Left colon (tissue), 2 donors: ENCODE results near the gene EPHB2. TPM values are rescaled to one million over a fixed set of nuclear protein-coding genes. Genes with fewer than 3 reads are reported as not detected.
A peak's percentile ranks its signal among the peaks of the same experiment; 100 is the strongest.
"Not testable (repeated sequence)": the region's sequence is repeated elsewhere in the genome, so short reads cannot be mapped to it uniquely, and the experiment has no call there.

ENCODE experiments used
- ATAC-seq: fragments of 200-7000 bp; cut with Tn5 transposase; one replicate; pipeline ENCODE4 v1.9.1; 2020; ENCODE audit warnings: mild to moderate bottlenecking, moderate library complexity
- DNase-seq, 2 donors: peaks; one replicate each; pipeline ENCODE4 v3.0.0-alpha.2; 2020
- intact Hi-C, 2 donors: fragments of 100-400 bp; cut with DNase I in 1 of 2; cut with micrococcal nuclease in 1 of 2; formaldehyde crosslinking; loops; one replicate each; pipeline versions ENCODE4 v1.11.2 to v1.14.0; 2022; cut with DNase I, micrococcal nuclease
- long read RNA-seq: library from polyadenylated mRNA; unstranded; transcript quantifications from one replicate; pipeline ENCODE4 v2.0.0, GENCODE V29; 2021
- total RNA-seq, 2 donors: library from RNA; stranded (reverse); fragmentation: NEBNext Ultra II Directional; extraction: Animal tissue kit (Norgen Biotek cat#: 25700); gene quantifications; one replicate each; pipeline ENCODE4 v1.2.1, GENCODE V29; 2021
- donor health status: DM: no; HTN: no; CAD: no.
- donor health status: DM: yes; HTN: yes; CAD: no.

EPHB2 gene
- total RNA-seq: 10 to 100 TPM; 43.3 to 72.8 TPM
- long read RNA-seq, partial matches to known transcripts: 38 of 53 reads
- long read RNA-seq, other reads (novel, unspliced or antisense): 11 of 53 reads

GRCh38 chr1:22710701-22711049, at the start of gene EPHB2:
EPHB2 (plus strand) TSS chr1:22710839; CDS start chr1:22710983, 144 bp downstream.
- DNase-seq (peak in 1 of 2 donors; percentile 67), ATAC-seq (peak; percentile 48)
- intact Hi-C loops: no loop called here

- no peak for ATAC-seq
- intact Hi-C loops: no loop called here
- no peak for DNase-seq
Measured at GRCh38 chr1:22661880-22662279, 48.8 kb upstream of the EPHB2 start.

GRCh38 chr1:22662318-22662717, 48.3 kb upstream of the EPHB2 start:
- ATAC-seq: peak; percentile 60
- DNase-seq: no peak
- intact Hi-C loops: no loop called here

- DNase-seq (no peak), ATAC-seq (no peak)
- intact Hi-C loops: no loop called here
Measured at GRCh38 chr1:22662986-22663408, 47.6 kb upstream of the EPHB2 start.

- DNase-seq: peak in 1 of 2 donors; percentile 65
- intact Hi-C loops: no loop called here
- peak; percentile 83 for ATAC-seq
Measured at GRCh38 chr1:22665752-22666151, 44.9 kb upstream of the EPHB2 start.

- ATAC-seq: no peak
- intact Hi-C loops: no loop called here
- no peak for DNase-seq
Measured at GRCh38 chr1:22666412-22666811, 44.2 kb upstream of the EPHB2 start.

- intact Hi-C loops, ATAC-seq: not testable (repeated sequence)
Measured at GRCh38 chr1:22668840-22669239, 41.8 kb upstream of the EPHB2 start.

GRCh38 chr1:22670352-22670975, 40.2 kb upstream of the EPHB2 start:
- DNase-seq (no peak), ATAC-seq (no peak)
- intact Hi-C loops: no loop called here

More at GRCh38 chr1:22668840-22669239, 41.8 kb upstream of the EPHB2 start:
- DNase-seq: not testable (repeated sequence)

- no peak for ATAC-seq
- DNase-seq: no peak
- intact Hi-C loops: no loop called here
Measured at GRCh38 chr1:22671999-22672398, 38.6 kb upstream of the EPHB2 start.

GRCh38 chr1:22673486-22674409, 36.9 kb upstream of the EPHB2 start:
- intact Hi-C loops: no loop called here
- ATAC-seq (peak; percentile 70), DNase-seq (peak in 1 of 2 donors; percentile 89)

GRCh38 chr1:22674410-22674749, 36.3 kb upstream of the EPHB2 start:
- DNase-seq (no peak), ATAC-seq (no peak)
- intact Hi-C loops: no loop called here

GRCh38 chr1:22676151-22676550, 34.5 kb upstream of the EPHB2 start:
- DNase-seq, intact Hi-C loops, ATAC-seq: not testable (repeated sequence)

GRCh38 chr1:22676916-22677583, 33.6 kb upstream of the EPHB2 start:
- peak; percentile 52 for ATAC-seq
- intact Hi-C loops: no loop called here

GRCh38 chr1:22677931-22678896, 32.4 kb upstream of the EPHB2 start:
- intact Hi-C loops: no loop called here
- ATAC-seq (no peak), DNase-seq (no peak)

More at GRCh38 chr1:22676916-22677583, 33.6 kb upstream of the EPHB2 start:
- peak in 1 of 2 donors; percentile 31 for DNase-seq

GRCh38 chr1:22680726-22681125, 29.9 kb upstream of the EPHB2 start:
- DNase-seq: peak; percentile 64 to 79
- intact Hi-C loops: no loop called here
- ATAC-seq: peak; percentile 85

GRCh38 chr1:22681556-22682276, 28.9 kb upstream of the EPHB2 start:
- intact Hi-C loops: no loop called here
- DNase-seq (no peak), ATAC-seq (no peak)

- ATAC-seq: no peak
- no peak for DNase-seq
- intact Hi-C loops: no loop called here
Measured at GRCh38 chr1:22683547-22683946, 27.1 kb upstream of the EPHB2 start.

- ATAC-seq: no peak
- no peak for DNase-seq
- intact Hi-C loops: no loop called here
Measured at GRCh38 chr1:22685591-22686059, 25.0 kb upstream of the EPHB2 start.
